Psoas muscle (tissue), 8 donors: Measurements from ENCODE around the gene ZNRF2. TPM values are rescaled to one million over a fixed set of nuclear protein-coding genes. Genes with fewer than 3 reads are reported as not detected.

Experiments
- ATAC-seq, 4 donors: fragments of 200-7000 bp; cut with Tn5 transposase; one replicate each; pipeline ENCODE4 v1.9.1; 2020; ENCODE audit warnings: moderate library complexity in 3 of 4, mild to moderate bottlenecking in 2 of 4
- DNase-seq, 2 donors: peaks; one replicate each; pipeline ENCODE4 v3.0.0-alpha.2; 2020
- H3K27ac ChIP-seq: fragments of 200-600 bp; one replicate; pipeline ENCODE4 v1.8.0; 2022
- H3K27me3 ChIP-seq, 3 donors: fragments of 200-600 bp in 1 of 3; one replicate each; pipeline versions ENCODE4 v1.6.1 to v1.8.0; 2013 to 2022; ENCODE audit warnings: low read length in 2 of 3, mild to moderate bottlenecking in 2 of 3, moderate library complexity in 1 of 3; ENCODE audit not compliant: insufficient read depth in 3 of 3
- H3K36me3 ChIP-seq, 2 donors: fragments of 200-600 bp in 1 of 2; one replicate each; pipeline versions ENCODE4 v1.6.1 to v1.8.0; 2013 to 2022; ENCODE audit warnings: low read depth in 1 of 2, mild to moderate bottlenecking in 1 of 2, moderate library complexity in 1 of 2; ENCODE audit not compliant: insufficient read depth in 1 of 2
- H3K4me1 ChIP-seq: fragments of 200-600 bp; one replicate; pipeline ENCODE4 v1.8.0; 2022
- H3K4me3 ChIP-seq: fragments of 200-600 bp; one replicate; pipeline ENCODE4 v1.8.0; 2022; ENCODE audit warnings: mild to moderate bottlenecking
- H3K9me3 ChIP-seq: fragments of 200-600 bp; one replicate; pipeline ENCODE4 v1.8.0; 2022
- CTCF ChIP-seq: fragments of 200-600 bp; IDR thresholded peaks from one replicate; pipeline ENCODE4 v1.8.0; 2022; ENCODE audit warnings: antibody characterized with exemption
- WGBS, 3 donors: extraction: QIAGEN DNeasy Blood & Tissue Kit; methylation state at CpG; one replicate each; pipeline versions ENCODE4 v1.1.6 to v1.1.7; 2013; 5-methylcytosine and 5-hydroxymethylcytosine counted together
- intact Hi-C, 2 donors: fragments of 100-400 bp; cut with DNase I; formaldehyde crosslinking; loops; one replicate each; pipeline versions ENCODE4 v1.11.0 to v1.14.2; 2022
- polyA plus RNA-seq, 3 donors: library from polyadenylated mRNA; stranded (reverse); fragments of 200-250 nt; gene quantifications; one replicate each; pipeline ENCODE4 v1.2.3, GENCODE V29; 2013
- total RNA-seq, 4 donors: library from RNA; stranded (reverse); fragmentation: NEBNext Ultra II Directional in 2 of 4; extraction: Animal tissue kit (Norgen Biotek cat#: 25700) in 2 of 4; gene quantifications; one replicate each; pipeline versions ENCODE4 v1.2.1 to v1.2.4, GENCODE V29; 2021 to 2023
- donor health status: healthy with polysubstance abuse.
- donor health status: DM: no; HTN: no; CAD: no; lungs with moderate emphysema.
- donor health status: Bipolar disorder and iron deficiency.
- donor health status: healthy.
- donor health status: DM: yes; HTN: yes; CAD: no.
- donor health status: DM: no; HTN: no; CAD: no.
- donor health status: DM: no; HTN: no; CAD: no.
- donor health status: DM: yes; HTN: yes; CAD: no.

ZNRF2 gene
- total and polyA plus RNA-seq, 7 donors, result 3.9 to 21.5 (median 10.2) TPM

- no peak overlapping the region for H3K27ac ChIP-seq
- peaks cover 31% of the 10 kb centered on the region for H3K4me1 ChIP-seq
- 63 to 85% (median 64%) methylated on average over 2 of the region's 2 CpGs for WGBS, 3 donors
- no peaks in the 10 kb centered on the region for H3K9me3 ChIP-seq
- H3K4me3 ChIP-seq, result no peak overlapping the region
- ATAC-seq, result no peak
- peaks cover 2 to 12% of the 10 kb centered on the region in 2 donors for H3K36me3 ChIP-seq
- no peak for DNase-seq
- intact Hi-C loops, result no loop called here
- H3K27me3 ChIP-seq, result no peaks in the 10 kb centered on the region
- TF ChIP-seq CTCF, result no peak
Observed at GRCh38 chr7:30323006-30323355, 38.6 kb downstream of the ZNRF2 start.

DNA sequence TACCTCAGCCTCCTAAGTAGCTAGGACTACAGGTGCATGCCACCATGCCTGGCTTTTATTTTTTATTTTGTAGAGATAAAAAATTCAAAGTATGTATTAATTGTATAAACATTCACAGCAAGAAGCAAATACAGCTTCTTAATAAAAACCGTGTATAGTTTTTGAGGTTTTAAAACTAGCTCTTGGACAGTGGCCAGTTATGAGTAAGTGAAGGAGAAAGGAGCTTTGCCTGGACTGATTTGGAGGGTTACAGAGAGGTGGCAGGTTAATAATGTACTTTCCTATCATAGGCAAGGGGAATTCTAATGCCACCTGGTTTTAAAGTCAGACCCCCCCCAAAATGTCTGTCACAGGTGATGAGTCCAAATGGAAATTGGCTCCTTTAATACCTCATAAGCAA is 43.4 kb downstream of the ZNRF2 start:
- ATAC-seq, result no peak

GRCh38 chr7:30328381-30328780 is 44.0 kb downstream of the ZNRF2 start:
- H3K4me1 ChIP-seq, result peaks cover 20% of the 10 kb centered on the region
- no peak for DNase-seq
- intact Hi-C loops, result no loop called here
- H3K27ac ChIP-seq, result no peak overlapping the region
- no peak overlapping the region for H3K4me3 ChIP-seq
- no peak for TF ChIP-seq CTCF
- no peaks in the 10 kb centered on the region for H3K9me3 ChIP-seq
- H3K27me3 ChIP-seq, result no peaks in the 10 kb centered on the region
- peaks cover 2 to 12% of the 10 kb centered on the region in 2 donors for H3K36me3 ChIP-seq
- no peak for ATAC-seq

More for the DNA sequence above, 43.4 kb downstream of the ZNRF2 start:
- Histone ChIP-seq H3K27ac (no peak overlapping the region), H3K4me3 (no peak overlapping the region), H3K36me3 (peaks cover 2 to 12% of the 10 kb centered on the region in 2 donors), H3K4me1 (peaks cover 25% of the 10 kb centered on the region), H3K9me3 (no peaks in the 10 kb centered on the region), H3K27me3 (no peaks in the 10 kb centered on the region)
- no peak for TF ChIP-seq CTCF
- intact Hi-C loops, result no loop called here
- no peak for DNase-seq
- WGBS, 3 donors, result 35 to 54% (median 41%) methylated on average over 1 of the region's 1 CpG

- no peak overlapping the region for H3K4me3 ChIP-seq
- H3K27me3 ChIP-seq, result no peaks in the 10 kb centered on the region
- TF ChIP-seq CTCF, result no peak
- intact Hi-C loops, result no loop called here
- peaks cover 24% of the 10 kb centered on the region for H3K4me1 ChIP-seq
- 83 to 87% (median 83%) methylated on average over 3 of the region's 3 CpGs for WGBS, 3 donors
- no peaks in the 10 kb centered on the region for H3K9me3 ChIP-seq
- DNase-seq (no peak), ATAC-seq (no peak)
- no peak overlapping the region for H3K27ac ChIP-seq
- peaks cover 2 to 3% of the 10 kb centered on the region in 2 donors for H3K36me3 ChIP-seq
Observed at GRCh38 chr7:30329716-30330115, 45.3 kb downstream of the ZNRF2 start.
